Keratinocyte (primary cell): ENCODE results near the gene IFNA2. TPM values are rescaled to one million over a fixed set of nuclear protein-coding genes. Genes with fewer than 3 reads are reported as not detected.
A peak's percentile ranks its signal among the peaks of the same experiment; 100 is the strongest.

ENCODE experiments used
- DNase-seq: peaks from one replicate; pipeline ENCODE4 v3.0.0-alpha.2; 2011; ENCODE audit warnings: low read depth, missing footprints, low spot score
- FAIRE-seq: peaks from 2 replicates; lab custom pipeline; 2011; peaks lifted over from hg19 to GRCh38; lab: Jason Lieb, UNC
- H2AFZ ChIP-seq: 2 replicates; pipeline ENCODE4 v1.6.0; 2012; ENCODE audit warnings: low read length, control low read depth, inconsistent platforms; ENCODE audit not compliant: control insufficient read depth
- H3K27ac ChIP-seq: 2 replicates; pipeline ENCODE4 v1.5.1; 2011; ENCODE audit warnings: low read length; ENCODE audit not compliant: control insufficient read depth, insufficient read depth
- H3K27me3 ChIP-seq: 3 replicates; pipeline ENCODE4 v1.6.0; 2011; ENCODE audit warnings: low read length; ENCODE audit not compliant: control insufficient read depth, insufficient read depth; ENCODE audit errors: extremely low read depth
- H3K36me3 ChIP-seq, 2 experiments: 2 replicates in 1 of 2; 3 replicates in 1 of 2; pipeline ENCODE4 v1.5.1; 2011; ENCODE audit warnings: low read length in 2 of 2, mild to moderate bottlenecking in 1 of 2; ENCODE audit not compliant: control insufficient read depth in 2 of 2, insufficient read depth in 2 of 2; ENCODE audit errors: extremely low read depth in 1 of 2
- H3K4me1 ChIP-seq: 3 replicates; pipeline ENCODE4 v1.5.1; 2011; ENCODE audit warnings: low read length; ENCODE audit not compliant: control insufficient read depth, insufficient read depth; ENCODE audit errors: extremely low read depth
- H3K4me2 ChIP-seq: 3 replicates; pipeline ENCODE4 v1.6.0; 2011; ENCODE audit warnings: low read depth, low read length; ENCODE audit not compliant: control insufficient read depth, insufficient read depth; ENCODE audit errors: extremely low read depth
- H3K4me3 ChIP-seq, 3 experiments: fragments of 200-600 bp in 1 of 3; sonication (generic) in 1 of 3; 2 replicates in 2 of 3; 3 replicates in 1 of 3; pipeline ENCODE4 v1.5.1; 2011 to 2016; ENCODE audit warnings: low read length in 3 of 3, mild to moderate bottlenecking in 3 of 3, control low read depth in 2 of 3, inconsistent platforms in 1 of 3, low read depth in 1 of 3, mixed read lengths in 1 of 3, mixed run types in 1 of 3, moderate library complexity in 1 of 3; ENCODE audit not compliant: control insufficient read depth in 2 of 3, insufficient read depth in 2 of 3; ENCODE audit errors: extremely low read depth in 1 of 3
- H3K79me2 ChIP-seq: 2 replicates; pipeline ENCODE4 v1.6.0; 2012; ENCODE audit warnings: low read length; ENCODE audit not compliant: control insufficient read depth, insufficient read depth
- H3K9ac ChIP-seq: 3 replicates; pipeline ENCODE4 v1.6.0; 2011; ENCODE audit warnings: low read length; ENCODE audit not compliant: control insufficient read depth, insufficient read depth; ENCODE audit errors: extremely low read depth
- H3K9me1 ChIP-seq: 3 replicates; pipeline ENCODE4 v1.6.0; 2011; ENCODE audit warnings: low read length; ENCODE audit not compliant: control insufficient read depth, insufficient read depth; ENCODE audit errors: extremely low read depth
- H3K9me3 ChIP-seq: 2 replicates; pipeline ENCODE4 v1.5.1; 2012; ENCODE audit warnings: low read depth, low read length; ENCODE audit not compliant: control insufficient read depth
- H4K20me1 ChIP-seq: 3 replicates; pipeline ENCODE4 v1.6.0; 2011; ENCODE audit warnings: low read length; ENCODE audit not compliant: control insufficient read depth, insufficient read depth; ENCODE audit errors: extremely low read depth
- EZH2 ChIP-seq: IDR thresholded peaks from one replicate; pipeline ENCODE4 v1.6.1; 2012; ENCODE audit warnings: inconsistent platforms, mild to moderate bottlenecking, low read length, moderate library complexity
- dilution Hi-C: fragments of 300-500 bp; cut with MboI; formaldehyde crosslinking; loops from one replicate; pipeline ENCODE4 v1.7.0; 2020; ENCODE audit warnings: low sequenced_read_pairs; ENCODE audit not compliant: extremely low pct_ligation_motif_present
- polyA plus RNA-seq, 5 experiments: library from polyadenylated mRNA; depleted of rRNA in 3 of 5; stranded (reverse) in 3 of 5; stranded (forward) in 1 of 5; unstranded in 1 of 5; fragments of >200 nt; gene quantifications; 1 replicate in 1 of 5; 2 replicates in 3 of 5; 3 replicates in 1 of 5; pipeline versions ENCODE4 v1.2.1 to v1.2.3, GENCODE V29; 2011 to 2012; ENCODE audit warnings: missing spikeins in 2 of 5, low read depth in 1 of 5, low replicate concordance in 1 of 5
- TF ChIP-seq, protein P1 (sequence below), 3 experiments: IDR thresholded peaks in 1 of 3; conservative IDR thresholded peaks in 1 of 3; optimal IDR thresholded peaks in 1 of 3; 2 replicates in 2 of 3; 3 replicates in 1 of 3; pipeline versions ENCODE3 to v1.5.1; 2011; ENCODE audit warnings: low read length in 3 of 3, mild to moderate bottlenecking in 3 of 3, moderate library complexity in 2 of 3, control low read depth in 1 of 3, inconsistent platforms in 1 of 3; ENCODE audit not compliant: insufficient read depth in 2 of 3; ENCODE audit errors: extremely low read depth in 1 of 3

IFNA2 gene
- polyA plus RNA-seq, 1 donor (not counting 4 experiments of a cell fraction or from before 2014, with no cell fraction given) = not detected

DNA sequence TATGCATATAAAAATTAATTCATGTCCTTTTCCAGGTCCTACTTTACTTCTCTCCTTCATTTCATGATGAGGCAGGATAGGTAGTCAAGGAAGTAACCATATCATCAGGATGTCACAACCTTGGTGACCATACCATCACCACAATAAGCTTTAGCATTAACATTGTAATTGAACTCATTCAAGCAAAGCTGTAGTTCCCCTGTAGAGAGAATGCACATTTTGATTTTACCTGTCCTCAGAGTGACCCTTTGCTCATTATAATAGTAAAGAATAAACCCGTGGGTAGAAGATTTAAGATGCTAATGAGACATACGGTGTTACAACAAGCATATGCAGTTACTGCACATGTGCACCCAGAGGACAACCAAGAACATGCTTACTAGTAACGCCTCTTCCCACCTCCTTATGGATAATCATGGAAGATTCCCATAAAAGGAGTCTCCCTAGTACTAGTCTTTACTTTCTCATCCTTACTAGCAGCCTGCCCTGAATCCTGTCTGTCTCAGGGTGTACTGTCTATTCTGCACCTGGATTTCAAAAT is 36.7 kb downstream of the IFNA2 start:
- FAIRE-seq = peak; percentile 67
- Histone ChIP-seq H3K9me3 (no peaks in the 10 kb centered on the region), H3K9me1 (no peaks in the 10 kb centered on the region), H3K9ac (no peak overlapping the region), H4K20me1 (no peaks in the 10 kb centered on the region), H3K27me3 (peaks cover 11% of the 10 kb centered on the region), H3K4me2 (no peak overlapping the region), H3K27ac (no peak overlapping the region), H3K4me1 (no peaks in the 10 kb centered on the region), H3K36me3 (no peaks in the 10 kb centered on the region), H3K4me3 (no peak overlapping the region), H2AFZ (no peak overlapping the region), H3K79me2 (no peaks in the 10 kb centered on the region)
- dilution Hi-C loops = no loop called here
- TF ChIP-seq, protein P1, sequence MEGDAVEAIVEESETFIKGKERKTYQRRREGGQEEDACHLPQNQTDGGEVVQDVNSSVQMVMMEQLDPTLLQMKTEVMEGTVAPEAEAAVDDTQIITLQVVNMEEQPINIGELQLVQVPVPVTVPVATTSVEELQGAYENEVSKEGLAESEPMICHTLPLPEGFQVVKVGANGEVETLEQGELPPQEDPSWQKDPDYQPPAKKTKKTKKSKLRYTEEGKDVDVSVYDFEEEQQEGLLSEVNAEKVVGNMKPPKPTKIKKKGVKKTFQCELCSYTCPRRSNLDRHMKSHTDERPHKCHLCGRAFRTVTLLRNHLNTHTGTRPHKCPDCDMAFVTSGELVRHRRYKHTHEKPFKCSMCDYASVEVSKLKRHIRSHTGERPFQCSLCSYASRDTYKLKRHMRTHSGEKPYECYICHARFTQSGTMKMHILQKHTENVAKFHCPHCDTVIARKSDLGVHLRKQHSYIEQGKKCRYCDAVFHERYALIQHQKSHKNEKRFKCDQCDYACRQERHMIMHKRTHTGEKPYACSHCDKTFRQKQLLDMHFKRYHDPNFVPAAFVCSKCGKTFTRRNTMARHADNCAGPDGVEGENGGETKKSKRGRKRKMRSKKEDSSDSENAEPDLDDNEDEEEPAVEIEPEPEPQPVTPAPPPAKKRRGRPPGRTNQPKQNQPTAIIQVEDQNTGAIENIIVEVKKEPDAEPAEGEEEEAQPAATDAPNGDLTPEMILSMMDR (optimal IDR thresholded peaks at IDR 0.05 in 1 of 3, IDR thresholded peaks at IDR 0.05 in 1 of 3, conservative IDR thresholded peaks at IDR 0.05 in 1 of 3; ENCODE audit: extremely low read depth in 1 of 3, insufficient read depth in 2 of 3, low read length in 3 of 3) = no peak
- TF ChIP-seq EZH2 = no peak
- DNase-seq = no peak

DNA sequence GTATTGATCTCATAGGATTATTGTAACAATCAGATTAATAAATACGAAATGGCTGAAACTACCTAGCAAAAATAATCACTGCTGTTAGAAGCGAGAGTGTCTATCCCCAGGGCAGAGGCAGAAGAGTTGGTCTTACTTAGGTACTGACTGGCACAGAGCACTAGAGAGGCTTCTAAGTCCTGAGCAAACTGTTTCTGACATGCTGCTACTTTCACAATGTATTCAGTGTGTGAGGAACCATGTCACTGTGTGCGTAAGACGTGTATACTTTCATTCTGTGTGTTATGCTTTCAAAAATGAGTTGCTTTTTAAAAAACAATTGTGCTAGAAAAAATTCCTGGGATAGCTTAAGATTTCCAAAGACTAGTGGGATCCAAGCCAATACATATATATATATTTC is 44.5 kb downstream of the IFNA2 start:
- TF ChIP-seq, protein P1 (optimal IDR thresholded peaks at IDR 0.05 in 1 of 3, IDR thresholded peaks at IDR 0.05 in 1 of 3, conservative IDR thresholded peaks at IDR 0.05 in 1 of 3; ENCODE audit: extremely low read depth in 1 of 3, insufficient read depth in 2 of 3, low read length in 3 of 3) = no peak
- TF ChIP-seq EZH2 = no peak
- no peak for DNase-seq

More for the DNA sequence above, 44.5 kb downstream of the IFNA2 start:
- no peaks in the 10 kb centered on the region for H3K79me2 ChIP-seq
- no peaks in the 10 kb centered on the region for H4K20me1 ChIP-seq
- H3K4me3 ChIP-seq = no peak overlapping the region
- H3K4me2 ChIP-seq = no peak overlapping the region
- H3K27me3 ChIP-seq = no peaks in the 10 kb centered on the region
- no peaks in the 10 kb centered on the region for H3K9me3 ChIP-seq
- dilution Hi-C loops = no loop called here
- H3K9ac ChIP-seq = no peak overlapping the region
- H3K4me1 ChIP-seq = no peaks in the 10 kb centered on the region
- FAIRE-seq = no peak
- no peaks in the 10 kb centered on the region for H3K9me1 ChIP-seq
- no peak overlapping the region for H3K27ac ChIP-seq
- H3K36me3 ChIP-seq = no peaks in the 10 kb centered on the region
- no peak overlapping the region for H2AFZ ChIP-seq
